ENCODE results near the gene SIPA1.

The SIPA1 gene

GRCh38 chr11:65641297-65642013 is 3.6 kb downstream of the SIPA1 start:
- no peak overlapping the region for H3K4me3 ChIP-seq (ENCODE audit: low read depth, low read length)
- TF ChIP-seq, protein P1, sequence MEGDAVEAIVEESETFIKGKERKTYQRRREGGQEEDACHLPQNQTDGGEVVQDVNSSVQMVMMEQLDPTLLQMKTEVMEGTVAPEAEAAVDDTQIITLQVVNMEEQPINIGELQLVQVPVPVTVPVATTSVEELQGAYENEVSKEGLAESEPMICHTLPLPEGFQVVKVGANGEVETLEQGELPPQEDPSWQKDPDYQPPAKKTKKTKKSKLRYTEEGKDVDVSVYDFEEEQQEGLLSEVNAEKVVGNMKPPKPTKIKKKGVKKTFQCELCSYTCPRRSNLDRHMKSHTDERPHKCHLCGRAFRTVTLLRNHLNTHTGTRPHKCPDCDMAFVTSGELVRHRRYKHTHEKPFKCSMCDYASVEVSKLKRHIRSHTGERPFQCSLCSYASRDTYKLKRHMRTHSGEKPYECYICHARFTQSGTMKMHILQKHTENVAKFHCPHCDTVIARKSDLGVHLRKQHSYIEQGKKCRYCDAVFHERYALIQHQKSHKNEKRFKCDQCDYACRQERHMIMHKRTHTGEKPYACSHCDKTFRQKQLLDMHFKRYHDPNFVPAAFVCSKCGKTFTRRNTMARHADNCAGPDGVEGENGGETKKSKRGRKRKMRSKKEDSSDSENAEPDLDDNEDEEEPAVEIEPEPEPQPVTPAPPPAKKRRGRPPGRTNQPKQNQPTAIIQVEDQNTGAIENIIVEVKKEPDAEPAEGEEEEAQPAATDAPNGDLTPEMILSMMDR (IDR thresholded peaks at IDR 0.05; ENCODE audit: low read depth, low read length) = no peak

DNA sequence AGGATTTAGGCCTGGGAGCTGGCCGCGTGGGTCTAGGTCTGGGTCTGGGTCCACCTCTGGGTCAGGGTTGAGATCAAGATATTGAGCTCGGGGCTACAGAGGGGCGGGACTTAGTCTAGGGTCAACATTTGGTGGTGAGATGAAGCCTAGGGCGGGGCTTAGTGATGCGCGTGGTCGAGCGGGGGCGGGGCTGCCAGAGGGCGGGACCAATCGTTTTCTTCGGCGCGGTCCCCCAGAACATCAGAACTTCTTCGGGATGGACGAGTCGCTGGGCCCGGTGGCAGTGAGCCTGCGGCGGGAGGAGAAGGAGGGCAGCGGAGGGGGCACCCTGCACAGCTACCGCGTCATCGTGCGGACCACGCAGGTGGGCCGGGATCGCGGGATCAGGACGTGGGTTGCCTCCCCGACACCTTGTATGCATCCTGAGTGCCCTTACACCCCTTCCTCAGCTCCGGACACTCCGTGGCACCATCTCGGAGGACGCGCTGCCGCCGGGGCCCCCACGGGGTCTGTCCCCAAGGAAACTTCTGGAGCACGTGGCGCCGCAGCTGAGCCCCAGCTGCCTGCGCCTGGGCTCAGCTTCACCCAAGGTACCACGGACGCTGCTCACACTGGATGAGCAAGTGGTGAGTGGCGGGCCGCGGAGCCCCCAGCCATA is 4.2 kb downstream of the SIPA1 start:
- TF ChIP-seq, protein P1 (IDR thresholded peaks at IDR 0.05; ENCODE audit: low read depth, low read length) = no peak
- H3K4me3 ChIP-seq (ENCODE audit: low read depth, low read length) = no peak overlapping the region

DNA sequence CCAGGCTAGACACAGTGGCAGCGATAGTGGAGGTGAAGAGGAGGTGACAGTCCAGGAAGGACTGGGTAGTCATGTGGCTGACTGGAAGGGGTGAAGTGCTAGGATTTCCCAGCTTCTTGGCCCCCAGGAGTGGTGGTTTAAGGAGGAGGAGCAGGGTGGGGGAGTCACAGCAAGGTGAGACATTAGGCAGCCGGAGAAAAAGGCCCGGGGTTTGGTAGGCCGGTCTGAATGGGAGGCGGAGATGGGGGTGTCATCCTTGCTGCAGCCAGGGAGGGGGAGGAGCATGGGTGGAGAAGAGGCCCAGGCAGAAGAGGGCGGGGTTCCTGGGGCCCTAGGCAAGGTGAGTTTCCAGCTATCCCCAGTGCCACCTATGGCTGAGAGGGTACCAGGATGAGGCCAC is 6.1 kb downstream of the SIPA1 start:
- TF ChIP-seq, protein P1 (IDR thresholded peaks at IDR 0.05; ENCODE audit: low read depth, low read length) = no peak
- H3K4me3 ChIP-seq (ENCODE audit: low read depth, low read length) = no peak overlapping the region

DNA sequence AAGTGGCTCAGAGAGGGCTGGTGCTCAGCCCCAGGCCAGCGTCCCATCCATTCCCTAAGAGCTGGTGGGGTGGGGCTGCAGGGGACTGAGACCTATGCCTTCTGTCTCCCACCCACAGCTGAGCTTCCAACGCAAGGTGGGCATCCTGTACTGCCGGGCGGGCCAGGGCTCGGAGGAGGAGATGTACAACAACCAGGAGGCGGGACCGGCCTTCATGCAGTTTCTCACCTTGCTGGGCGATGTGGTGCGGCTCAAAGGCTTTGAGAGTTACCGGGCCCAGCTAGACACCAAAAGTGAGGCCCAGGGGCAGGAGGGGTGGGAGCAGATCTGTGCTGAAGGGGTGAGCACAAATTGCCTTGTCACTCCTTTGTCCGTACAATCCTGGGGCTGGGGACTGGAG is 6.9 kb downstream of the SIPA1 start:
- TF ChIP-seq, protein P1 (IDR thresholded peaks at IDR 0.05; ENCODE audit: low read depth, low read length) = no peak

DNA sequence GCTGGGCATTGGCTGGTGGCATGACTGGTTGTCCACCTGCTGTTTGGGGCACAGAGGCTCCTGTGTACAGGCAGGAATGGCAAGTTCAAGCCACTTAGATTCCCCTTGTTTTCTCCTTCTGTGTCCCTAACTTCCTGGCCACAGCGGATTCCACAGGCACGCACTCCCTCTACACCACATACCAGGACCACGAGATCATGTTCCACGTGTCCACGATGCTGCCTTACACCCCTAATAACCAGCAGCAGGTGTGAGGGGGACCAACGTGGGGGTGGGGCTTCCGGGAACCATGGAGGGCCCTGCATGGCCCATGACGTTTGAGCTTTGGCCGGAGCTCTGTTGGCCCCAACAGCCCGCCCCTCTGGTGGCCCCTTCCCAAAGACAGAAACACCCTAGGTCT is 7.8 kb downstream of the SIPA1 start:
- TF ChIP-seq, protein P1 (IDR thresholded peaks at IDR 0.05; ENCODE audit: low read depth, low read length) = no peak
- no peak overlapping the region for H3K4me3 ChIP-seq (ENCODE audit: low read depth, low read length)

More for the DNA sequence above, 6.9 kb downstream of the SIPA1 start:
- H3K4me3 ChIP-seq (ENCODE audit: low read depth, low read length) = no peak overlapping the region

DNA sequence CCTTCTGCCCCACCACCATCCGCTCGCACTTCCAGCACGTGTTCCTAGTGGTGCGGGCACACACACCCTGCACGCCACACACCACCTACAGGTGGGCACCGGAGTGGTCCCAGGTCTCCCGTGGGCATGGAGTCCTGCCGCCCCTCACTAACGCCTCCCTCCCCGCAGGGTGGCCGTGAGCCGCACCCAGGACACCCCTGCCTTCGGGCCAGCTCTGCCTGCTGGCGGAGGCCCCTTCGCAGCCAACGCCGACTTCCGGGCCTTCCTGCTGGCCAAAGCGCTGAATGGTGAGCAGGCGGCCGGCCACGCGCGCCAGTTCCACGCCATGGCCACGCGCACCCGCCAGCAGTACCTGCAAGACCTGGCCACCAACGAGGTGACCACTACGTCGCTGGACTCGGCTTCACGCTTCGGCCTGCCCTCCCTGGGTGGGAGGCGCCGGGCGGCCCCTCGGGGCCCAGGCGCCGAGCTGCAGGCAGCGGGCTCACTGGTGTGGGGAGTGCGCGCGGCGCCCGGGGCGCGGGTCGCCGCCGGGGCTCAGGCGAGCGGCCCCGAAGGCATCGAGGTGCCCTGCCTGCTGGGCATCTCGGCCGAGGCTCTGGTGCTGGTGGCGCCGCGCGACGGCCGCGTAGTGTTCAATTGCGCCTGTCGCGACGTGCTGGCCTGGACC is 8.5 kb downstream of the SIPA1 start:
- no peak overlapping the region for H3K4me3 ChIP-seq (ENCODE audit: low read depth, low read length)
- TF ChIP-seq, protein P1 (IDR thresholded peaks at IDR 0.05; ENCODE audit: low read depth, low read length) = no peak

Measured in WI38 (cell line).